Fibroblast of lung (primary cell): ENCODE measurements around the gene MYCL. TPM values are rescaled to one million over a fixed set of nuclear protein-coding genes. Genes with fewer than 3 reads are reported as not detected.

ENCODE experiments used
- DNase-seq, 2 donors: peaks; one replicate each; pipeline versions ENCODE4 v3.0.0 to v3.0.0-alpha.2; 2010; ENCODE audit warnings: low read depth in 2 of 2
- H2AFZ ChIP-seq: 2 replicates; pipeline ENCODE4 v1.5.1; 2012; ENCODE audit warnings: low read length, control low read depth, inconsistent platforms
- H3K27ac ChIP-seq: 2 replicates; pipeline ENCODE4 v1.5.1; 2011; ENCODE audit warnings: low read length, control low read depth; ENCODE audit not compliant: insufficient read depth
- H3K27me3 ChIP-seq: 2 replicates; pipeline ENCODE4 v1.5.1; 2011; ENCODE audit warnings: mild to moderate bottlenecking, low read length; ENCODE audit not compliant: control insufficient read depth, insufficient read depth
- H3K36me3 ChIP-seq: 2 replicates; pipeline ENCODE4 v1.5.1; 2011; ENCODE audit warnings: low read length; ENCODE audit not compliant: control insufficient read depth, insufficient read depth
- H3K4me1 ChIP-seq: 2 replicates; pipeline ENCODE4 v1.5.1; 2011; ENCODE audit warnings: low read length; ENCODE audit not compliant: control insufficient read depth, insufficient read depth; ENCODE audit errors: extremely low read depth
- H3K4me2 ChIP-seq: 2 replicates; pipeline ENCODE4 v1.5.1; 2011; ENCODE audit warnings: low read length, control low read depth; ENCODE audit not compliant: insufficient read depth; ENCODE audit errors: extremely low read depth
- H3K4me3 ChIP-seq, 4 experiments: fragments of 200-600 bp in 1 of 4; sonication (generic) in 1 of 4; replicated peaks in 1 of 4; 2 replicates each; pipeline ENCODE4 v1.5.1; 2011 to 2016; ENCODE audit warnings: low read length in 4 of 4, low read depth in 3 of 4, mild to moderate bottlenecking in 3 of 4, control low read depth in 2 of 4, inconsistent platforms in 1 of 4, mixed read lengths in 1 of 4; ENCODE audit not compliant: insufficient read depth in 1 of 4; ENCODE audit errors: control extremely low read depth in 1 of 4
- H3K79me2 ChIP-seq: 2 replicates; pipeline ENCODE4 v1.5.1; 2012; ENCODE audit warnings: mild to moderate bottlenecking, low read length, inconsistent platforms; ENCODE audit not compliant: control insufficient read depth, insufficient read depth
- H3K9ac ChIP-seq: 2 replicates; pipeline ENCODE4 v1.5.1; 2011; ENCODE audit warnings: mild to moderate bottlenecking, low read length, control low read depth; ENCODE audit not compliant: insufficient read depth
- H3K9me3 ChIP-seq: 2 replicates; pipeline ENCODE4 v1.5.1; 2012; ENCODE audit warnings: low read depth, low read length; ENCODE audit not compliant: control insufficient read depth, insufficient read depth
- H4K20me1 ChIP-seq: 2 replicates; pipeline ENCODE4 v1.5.1; 2011; ENCODE audit warnings: low read length; ENCODE audit not compliant: control insufficient read depth, insufficient read depth; ENCODE audit errors: extremely low read depth
- EZH2 ChIP-seq: IDR thresholded peaks from 2 replicates; pipeline ENCODE4 v1.5.1; 2012; ENCODE audit warnings: low read length, control low read depth, mild to moderate bottlenecking; ENCODE audit errors: missing control alignments
- polyA plus RNA-seq, 2 donors: library from polyadenylated mRNA; depleted of rRNA in 1 of 2; stranded (reverse) in 1 of 2; unstranded in 1 of 2; fragments of >200 nt; gene quantifications; 2 replicates each; pipeline ENCODE4 v1.2.1, GENCODE V29; 2011 to 2012; ENCODE audit warnings: missing spikeins in 1 of 2
- total RNA-seq: library from RNA; depleted of rRNA; stranded (reverse); fragments of >200 nt; gene quantifications from 2 replicates; pipeline ENCODE4 v1.2.1, GENCODE V29; 2014
- TF ChIP-seq, protein P1 (sequence below), 2 donors: IDR thresholded peaks in 1 of 2; conservative IDR thresholded peaks in 1 of 2; 1 replicate in 1 of 2; 2 replicates in 1 of 2; pipeline ENCODE4 v1.5.1; 2011 to 2012; ENCODE audit warnings: low read length in 2 of 2, control low read depth in 1 of 2, inconsistent platforms in 1 of 2, low read depth in 1 of 2, mild to moderate bottlenecking in 1 of 2

The MYCL gene
- total and polyA plus RNA-seq, 2 donors (not counting 1 experiment from before 2014, with no cell fraction given): under 0.01 to 0.09 TPM

DNA sequence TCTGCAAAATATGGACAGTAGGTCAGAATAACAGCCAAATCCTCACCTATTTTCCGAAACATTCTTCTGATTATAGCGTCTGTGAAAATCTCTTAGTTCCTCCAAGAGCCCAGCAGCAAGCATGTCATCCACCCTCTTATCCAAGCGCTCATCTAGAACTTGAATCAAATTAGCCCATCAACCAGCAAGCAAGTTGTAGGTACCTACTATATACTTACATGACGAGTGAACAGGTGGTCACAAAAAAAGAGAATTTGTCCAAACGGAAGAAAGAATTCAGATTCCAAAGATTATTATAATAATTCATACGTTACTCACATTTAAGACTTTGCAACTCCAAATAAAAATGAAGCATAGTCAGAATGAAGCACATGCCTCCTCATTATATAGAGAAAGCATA is 53.8 kb downstream of the MYCL start:
- no peak overlapping the region for H3K4me2 ChIP-seq
- no peaks in the 10 kb centered on the region for H3K36me3 ChIP-seq
- H3K9ac ChIP-seq: no peak overlapping the region
- H3K27me3 ChIP-seq: no peaks in the 10 kb centered on the region
- H2AFZ ChIP-seq: no peak overlapping the region
- H3K27ac ChIP-seq: no peak overlapping the region
- H3K9me3 ChIP-seq: no peaks in the 10 kb centered on the region
- H3K79me2 ChIP-seq: no peaks in the 10 kb centered on the region
- TF ChIP-seq, protein P1, sequence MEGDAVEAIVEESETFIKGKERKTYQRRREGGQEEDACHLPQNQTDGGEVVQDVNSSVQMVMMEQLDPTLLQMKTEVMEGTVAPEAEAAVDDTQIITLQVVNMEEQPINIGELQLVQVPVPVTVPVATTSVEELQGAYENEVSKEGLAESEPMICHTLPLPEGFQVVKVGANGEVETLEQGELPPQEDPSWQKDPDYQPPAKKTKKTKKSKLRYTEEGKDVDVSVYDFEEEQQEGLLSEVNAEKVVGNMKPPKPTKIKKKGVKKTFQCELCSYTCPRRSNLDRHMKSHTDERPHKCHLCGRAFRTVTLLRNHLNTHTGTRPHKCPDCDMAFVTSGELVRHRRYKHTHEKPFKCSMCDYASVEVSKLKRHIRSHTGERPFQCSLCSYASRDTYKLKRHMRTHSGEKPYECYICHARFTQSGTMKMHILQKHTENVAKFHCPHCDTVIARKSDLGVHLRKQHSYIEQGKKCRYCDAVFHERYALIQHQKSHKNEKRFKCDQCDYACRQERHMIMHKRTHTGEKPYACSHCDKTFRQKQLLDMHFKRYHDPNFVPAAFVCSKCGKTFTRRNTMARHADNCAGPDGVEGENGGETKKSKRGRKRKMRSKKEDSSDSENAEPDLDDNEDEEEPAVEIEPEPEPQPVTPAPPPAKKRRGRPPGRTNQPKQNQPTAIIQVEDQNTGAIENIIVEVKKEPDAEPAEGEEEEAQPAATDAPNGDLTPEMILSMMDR (conservative IDR thresholded peaks at IDR 0.05 in 1 of 2, IDR thresholded peaks at IDR 0.05 in 1 of 2; ENCODE audit: low read depth in 1 of 2, low read length in 2 of 2): no peak
- no peak for TF ChIP-seq EZH2
- H3K4me3 ChIP-seq: no peak overlapping the region
- DNase-seq: no peak
- no peaks in the 10 kb centered on the region for H4K20me1 ChIP-seq
- peaks cover 14% of the 10 kb centered on the region for H3K4me1 ChIP-seq

DNA sequence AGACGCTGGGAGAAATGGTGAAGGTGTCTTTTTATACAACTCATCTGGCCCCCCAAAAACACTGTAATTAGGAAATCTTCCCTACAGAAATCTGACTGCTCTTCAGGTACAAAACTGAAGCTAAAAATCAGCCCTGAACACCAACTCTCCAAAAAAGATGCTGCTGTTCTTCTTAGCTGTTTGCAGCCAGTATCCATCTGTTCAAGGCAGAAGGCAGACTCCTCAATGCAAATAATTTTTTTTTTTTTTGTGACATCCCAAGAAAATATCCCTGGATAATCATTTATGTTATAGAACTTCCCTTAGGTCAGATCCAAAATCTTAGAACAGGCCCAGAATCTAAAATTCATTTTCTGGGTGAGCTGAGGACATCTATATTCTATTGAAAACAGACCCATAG is 54.9 kb downstream of the MYCL start:
- Histone ChIP-seq H4K20me1 (no peaks in the 10 kb centered on the region), H3K36me3 (peaks cover 2% of the 10 kb centered on the region), H3K4me3 (no peak overlapping the region), H3K27ac (no peak overlapping the region), H3K9me3 (no peaks in the 10 kb centered on the region), H3K79me2 (no peaks in the 10 kb centered on the region), H3K4me1 (peaks cover 14% of the 10 kb centered on the region), H3K9ac (no peak overlapping the region), H2AFZ (no peak overlapping the region), H3K4me2 (no peak overlapping the region), H3K27me3 (no peaks in the 10 kb centered on the region)
- no peak for DNase-seq
- TF ChIP-seq, protein P1 (conservative IDR thresholded peaks at IDR 0.05 in 1 of 2, IDR thresholded peaks at IDR 0.05 in 1 of 2; ENCODE audit: low read depth in 1 of 2, low read length in 2 of 2): no peak
- TF ChIP-seq EZH2: no peak

DNA sequence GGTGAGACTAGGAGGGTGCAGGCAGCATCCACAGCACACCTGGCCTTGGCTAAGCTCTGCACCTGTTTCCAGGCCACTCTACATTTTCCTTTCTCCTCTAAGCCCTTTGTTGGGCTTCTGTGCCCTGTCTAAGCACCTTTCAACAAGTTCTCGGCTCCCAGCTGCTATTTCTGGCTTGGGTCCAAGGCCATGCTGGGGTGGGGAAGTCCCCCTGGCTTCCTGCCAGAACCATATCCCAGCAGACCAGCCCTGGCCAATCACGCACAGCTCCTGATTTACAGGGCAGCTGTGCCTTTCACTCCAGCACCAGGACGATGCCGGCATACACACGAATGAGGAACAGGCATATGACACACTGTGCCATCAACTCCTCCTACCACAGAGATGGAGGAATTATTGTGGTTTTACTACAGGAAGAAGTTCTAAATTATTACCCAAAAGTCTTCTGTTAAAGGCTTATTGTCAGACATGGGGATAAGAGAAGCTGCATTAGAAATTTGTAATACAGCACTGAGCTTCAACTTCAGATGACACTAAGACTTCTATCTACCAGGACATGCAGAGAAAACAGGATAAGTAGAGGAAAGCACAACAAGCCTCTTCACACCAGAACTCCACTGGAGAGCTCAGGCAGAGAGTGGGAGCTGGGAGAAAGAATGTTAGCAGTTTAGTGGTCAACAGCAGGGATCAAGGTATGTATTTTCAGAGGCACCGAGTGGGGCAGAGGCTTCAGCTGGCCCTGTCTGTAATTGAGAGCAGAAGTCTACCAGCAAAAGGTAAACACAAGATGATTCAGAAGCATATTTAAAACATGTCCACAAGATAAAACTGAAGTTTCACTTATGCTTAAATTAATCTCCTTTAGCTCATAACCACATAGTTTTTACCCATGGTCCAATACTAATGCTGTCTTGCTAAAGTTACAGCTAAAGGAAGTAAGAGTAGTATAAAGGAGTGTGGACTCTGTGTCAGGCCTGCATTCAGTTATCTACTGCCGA is 55.8 kb downstream of the MYCL start:
- peak overlapping the region; percentile 26 for H3K27ac ChIP-seq

More for the DNA sequence above, 55.8 kb downstream of the MYCL start:
- Histone ChIP-seq H3K4me2 (peak overlapping the region; percentile 40), H3K9me3 (no peaks in the 10 kb centered on the region), H3K79me2 (no peaks in the 10 kb centered on the region), H4K20me1 (no peaks in the 10 kb centered on the region), H2AFZ (no peak overlapping the region), H3K4me1 (peaks cover 14% of the 10 kb centered on the region), H3K9ac (no peak overlapping the region), H3K27me3 (no peaks in the 10 kb centered on the region), H3K36me3 (peaks cover 2% of the 10 kb centered on the region), H3K4me3 (no peak overlapping the region)
- DNase-seq: peak; percentile 86 to 88
- no peak for TF ChIP-seq EZH2
- TF ChIP-seq, protein P1 (conservative IDR thresholded peaks at IDR 0.05 in 1 of 2, IDR thresholded peaks at IDR 0.05 in 1 of 2; ENCODE audit: low read depth in 1 of 2, low read length in 2 of 2): no peak
